NCI-H69 (cell line): ENCODE measurements around the gene ADCY10.

Source experiments
- DNase-seq: peaks from one replicate; lab custom pipeline; 2025; lab: John Stamatoyannopoulos, UW

Gene ADCY10

GRCh38 chr1:167927046-167927754 lies 13.3 kb upstream of the ADCY10 start:
- peak; percentile 14 for DNase-seq

- no peak for DNase-seq
Observed at GRCh38 chr1:167926486-167926997, 12.6 kb upstream of the ADCY10 start.

GRCh38 chr1:167924543-167925231 lies 10.8 kb upstream of the ADCY10 start:
- DNase-seq, result no peak

GRCh38 chr1:167924102-167924501 lies 10.2 kb upstream of the ADCY10 start:
- DNase-seq, result no peak

- no peak for DNase-seq
Observed at GRCh38 chr1:167923324-167924056, 9.6 kb upstream of the ADCY10 start.

GRCh38 chr1:167922611-167923074 lies 8.7 kb upstream of the ADCY10 start:
- no peak for DNase-seq

- DNase-seq, result no peak
Observed at GRCh38 chr1:167922023-167922422, 8.1 kb upstream of the ADCY10 start.

- DNase-seq, result no peak
Observed at GRCh38 chr1:167916766-167917511, 3.0 kb upstream of the ADCY10 start.

- DNase-seq, result no peak
Observed at GRCh38 chr1:167915569-167915968, 1.6 kb upstream of the ADCY10 start.

- no peak for DNase-seq
Observed at GRCh38 chr1:167912294-167912693, 1.6 kb downstream of the ADCY10 start.

- no peak for DNase-seq
Observed at GRCh38 chr1:167911413-167911812, 2.5 kb downstream of the ADCY10 start.

- DNase-seq, result no peak
Observed at GRCh38 chr1:167910530-167910929, 3.4 kb downstream of the ADCY10 start.

GRCh38 chr1:167909691-167910180 lies 4.2 kb downstream of the ADCY10 start:
- DNase-seq, result no peak

GRCh38 chr1:167905671-167906070 lies 8.3 kb downstream of the ADCY10 start:
- no peak for DNase-seq

GRCh38 chr1:167905182-167905581 lies 8.8 kb downstream of the ADCY10 start:
- peak; percentile 56 for DNase-seq

GRCh38 chr1:167904652-167905130 lies 9.2 kb downstream of the ADCY10 start:
- peak; percentile 70 for DNase-seq

GRCh38 chr1:167900907-167901306 lies 13.0 kb downstream of the ADCY10 start:
- DNase-seq, result no peak

GRCh38 chr1:167899253-167899681 lies 14.7 kb downstream of the ADCY10 start:
- no peak for DNase-seq

GRCh38 chr1:167898578-167899222 lies 15.2 kb downstream of the ADCY10 start:
- no peak for DNase-seq

- DNase-seq, result no peak
Observed at GRCh38 chr1:167893798-167894197, 20.1 kb downstream of the ADCY10 start.

GRCh38 chr1:167890400-167890799 lies 23.5 kb downstream of the ADCY10 start:
- DNase-seq, result no peak
